Panc1 (cell line): ENCODE measurements around the gene RGS12. TPM values are rescaled to one million over a fixed set of nuclear protein-coding genes. Genes with fewer than 3 reads are reported as not detected.

Experiments used
- ATAC-seq: fragments of 200-7000 bp; cut with Tn5 transposase; 2 replicates; pipeline ENCODE4 v1.9.1; 2020; ENCODE audit warnings: mild to moderate bottlenecking, moderate library complexity
- BruUV-seq: library from RNA; stranded (reverse); fragments of 400-500 nt; replicated peaks from 2 replicates; lab custom pipeline; 2021; lab: Mats Ljungman, UMichigan
- CTCF ChIA-PET: fragments of 300-600 bp; sonication (Branson Sonifier 250); formaldehyde crosslinking; loops from one replicate; lab custom pipeline; 2022; ENCODE audit warnings: antibody characterized with exemption; lab: Charles Lee
- POLR2A ChIA-PET: fragments of 300-600 bp; sonication (Branson Sonifier 250); formaldehyde crosslinking; loops from one replicate; lab custom pipeline; 2022; ENCODE audit warnings: antibody characterized with exemption; lab: Charles Lee
- DNase-seq: peaks from one replicate; pipeline ENCODE4 v3.0.0-alpha.2; 2010; ENCODE audit warnings: low read depth, low spot score
- H3K27ac ChIP-seq: 2 replicates; pipeline ENCODE4 v1.5.1; 2011; ENCODE audit warnings: mild to moderate bottlenecking, low read length, inconsistent platforms
- H3K27me3 ChIP-seq: fragments of 200-500 bp; sonication (Bioruptor generic); 2 replicates; pipeline ENCODE4 v1.6.0; 2014; ENCODE audit warnings: low read length, inconsistent platforms; ENCODE audit not compliant: control insufficient read depth, insufficient read depth
- H3K36me3 ChIP-seq: fragments of 200-500 bp; sonication (Bioruptor generic); 2 replicates; pipeline ENCODE4 v1.5.1; 2014; ENCODE audit warnings: inconsistent platforms, mild to moderate bottlenecking, low read length, moderate library complexity; ENCODE audit not compliant: control insufficient read depth, insufficient read depth
- H3K4me1 ChIP-seq: 2 replicates; pipeline ENCODE4 v1.5.1; 2011; ENCODE audit warnings: inconsistent platforms, mild to moderate bottlenecking, low read length, moderate library complexity; ENCODE audit not compliant: control insufficient read depth, insufficient read depth
- H3K4me3 ChIP-seq, 2 experiments: 2 replicates each; pipeline ENCODE4 v1.5.1; 2011 to 2012; ENCODE audit warnings: low read depth in 2 of 2, low read length in 2 of 2, mild to moderate bottlenecking in 2 of 2, inconsistent platforms in 1 of 2, moderate library complexity in 1 of 2
- H3K9me3 ChIP-seq: fragments of 200-500 bp; sonication (Bioruptor generic); 2 replicates; pipeline ENCODE4 v1.5.1; 2014; ENCODE audit warnings: low read depth, mild to moderate bottlenecking, inconsistent platforms, low read length, moderate library complexity; ENCODE audit not compliant: control insufficient read depth, insufficient read depth
- CTCF ChIP-seq: fragments of 450-650 bp; IDR thresholded peaks from 2 replicates; pipeline ENCODE4 v1.5.1; 2017; ENCODE audit warnings: mild to moderate bottlenecking
- POLR2AphosphoS5 ChIP-seq: IDR thresholded peaks from 2 replicates; pipeline ENCODE4 v1.6.1; 2012; ENCODE audit warnings: mild to moderate bottlenecking, low read depth, low read length, moderate library complexity
- REST ChIP-seq, 2 experiments: IDR thresholded peaks; 2 replicates each; pipeline ENCODE4 v1.6.1; 2011 to 2012; ENCODE audit warnings: low read depth in 2 of 2, control low read depth in 1 of 2, low read length in 1 of 2, mild to moderate bottlenecking in 1 of 2, moderate library complexity in 1 of 2; ENCODE audit not compliant: insufficient read depth in 1 of 2
- SIN3A ChIP-seq: IDR thresholded peaks from 2 replicates; pipeline ENCODE4 v1.6.1; 2012; ENCODE audit warnings: low read depth, mild to moderate bottlenecking, low read length, moderate library complexity, borderline replicate concordance; ENCODE audit not compliant: insufficient read depth
- TCF7L2 ChIP-seq: IDR thresholded peaks from 2 replicates; pipeline ENCODE4 v1.6.1; 2011; ENCODE audit warnings: mild to moderate bottlenecking, low read depth, low read length, inconsistent platforms
- in situ Hi-C: cut with HindIII; loops from 2 replicates; pipeline ENCODE4 v1.10.0; 2016; ENCODE audit warnings: low sequenced_read_pairs, low pct_unique_long_range_greater_than_20kb
- intact Hi-C: fragments of 100-400 bp; cut with micrococcal nuclease; formaldehyde crosslinking; loops from one replicate; pipeline ENCODE4 v1.10.0; 2022; ENCODE audit not compliant: unreplicated experiment
- total RNA-seq: library from RNA; stranded (reverse); gene quantifications from one replicate; pipeline ENCODE4 v1.2.1, GENCODE V29; 2021; ENCODE audit not compliant: unreplicated experiment

RGS12 gene
- total RNA-seq, 1 experiment from 2014 or later: 24.3 TPM

- H3K27me3 ChIP-seq: no peaks in the 10 kb centered on the region
- intact Hi-C loops: no loop called here
- DNase-seq (no peak), ATAC-seq (no peak)
- TF ChIP-seq POLR2AphosphoS5: no peak
- TF ChIP-seq REST (IDR thresholded peaks at IDR 0.05; ENCODE audit: insufficient read depth in 1 of 2, low read depth in 2 of 2, low read length in 1 of 2): no peak
- TF ChIP-seq CTCF: no peak
- TF ChIP-seq TCF7L2: no peak
- no peak for TF ChIP-seq SIN3A
- H3K4me1 ChIP-seq: no peaks in the 10 kb centered on the region
- H3K36me3 ChIP-seq: no peaks in the 10 kb centered on the region
- no peaks in the 10 kb centered on the region for H3K9me3 ChIP-seq
- H3K27ac ChIP-seq: no peak overlapping the region
- in situ Hi-C loops: no loop called here
- CTCF ChIA-PET: no interaction called here
- POLR2A ChIA-PET: no interaction called here
- no peak overlapping the region for H3K4me3 ChIP-seq
- BruUV-seq: no TSS peak
Observed at GRCh38 chr4:3312362-3312761, 19.5 kb downstream of the RGS12 start.

- ATAC-seq: no peak
- Histone ChIP-seq H3K4me3 (no peak overlapping the region), H3K9me3 (no peaks in the 10 kb centered on the region), H3K27me3 (no peaks in the 10 kb centered on the region), H3K4me1 (no peaks in the 10 kb centered on the region), H3K27ac (no peak overlapping the region), H3K36me3 (no peaks in the 10 kb centered on the region)
- intact Hi-C loops (no loop called here), in situ Hi-C loops (no loop called here)
- BruUV-seq: no TSS peak
- POLR2A ChIA-PET: no interaction called here
- TF ChIP-seq TCF7L2 (no peak), SIN3A (no peak), POLR2AphosphoS5 (no peak), CTCF (no peak), REST (IDR thresholded peaks at IDR 0.05; ENCODE audit: insufficient read depth in 1 of 2, low read depth in 2 of 2, low read length in 1 of 2) (no peak)
- CTCF ChIA-PET: no interaction called here
- DNase-seq: no peak
Observed at GRCh38 chr4:3313139-3313538, 20.3 kb downstream of the RGS12 start.
